K562 (cell line): Measurements from ENCODE around the gene DCUN1D3. TPM values are rescaled to one million over a fixed set of nuclear protein-coding genes. Genes with fewer than 3 reads are reported as not detected.
"Not testable (repeated sequence)": the region's sequence is repeated elsewhere in the genome, so short reads cannot be mapped to it uniquely, and the experiment has no call there.

Experiments
- ATAC-seq: fragments of 200-7000 bp; cut with Tn5 transposase; 3 replicates; pipeline ENCODE4 v1.9.1; 2020; ENCODE audit warnings: moderate library complexity
- BruUV-seq: library from RNA; stranded (reverse); fragments of 400-500 nt; replicated peaks from 2 replicates; lab custom pipeline; 2021; lab: Mats Ljungman, UMichigan
- CTCF ChIA-PET: fragments of 300-600 bp; formaldehyde crosslinking; extraction: SDS; loops from one replicate; lab custom pipeline; 2021; ENCODE audit warnings: low intra/inter-chr PET ratio; lab: Yijun Ruan, JAX
- POLR2A ChIA-PET: fragments of 300-600, 350-650 bp; sonication (Branson Sonifier 250); formaldehyde crosslinking; extraction: SDS; loops from one replicate; lab custom pipeline; 2021; ENCODE audit warnings: antibody characterized with exemption, inconsistent platforms; lab: Yijun Ruan, JAX
- DNase-seq, 4 experiments: peaks; one replicate each; pipeline versions ENCODE4 v3.0.0 to v3.0.0-alpha.2; 2011 to 2018; ENCODE audit warnings: low spot score in 3 of 4, mixed read lengths in 3 of 4; ENCODE audit errors: extremely low read depth in 1 of 4
- FAIRE-seq: peaks from 2 replicates; lab custom pipeline; 2011; peaks lifted over from hg19 to GRCh38; lab: Jason Lieb, UNC
- H2AFZ ChIP-seq: 2 replicates; pipeline ENCODE4 v1.6.0; 2011; ENCODE audit warnings: low read depth, low read length, control low read depth, inconsistent platforms
- H3K27ac ChIP-seq: fragments of 200-600 bp; 3 replicates; pipeline ENCODE4 v1.8.0; 2011; ENCODE audit warnings: low read depth, mild to moderate bottlenecking, control low read depth, inconsistent platforms, low read length, moderate library complexity, mixed read lengths; ENCODE audit errors: extremely low read depth
- H3K27me3 ChIP-seq, 2 experiments: fragments of 300-600 bp in 1 of 2; 2 replicates in 1 of 2; 3 replicates in 1 of 2; pipeline versions ENCODE4 v1.6.0 to v1.8.0; 2011; ENCODE audit warnings: inconsistent platforms in 2 of 2, low read length in 2 of 2, mild to moderate bottlenecking in 1 of 2, mixed read lengths in 1 of 2, moderate library complexity in 1 of 2; ENCODE audit not compliant: control insufficient read depth in 2 of 2, insufficient read depth in 2 of 2
- H3K36me3 ChIP-seq: fragments of 300-600 bp; 3 replicates; pipeline ENCODE4 v1.8.0; 2011; ENCODE audit warnings: mild to moderate bottlenecking, low read length, inconsistent platforms; ENCODE audit not compliant: control insufficient read depth, insufficient read depth
- H3K4me1 ChIP-seq, 2 experiments: fragments of 200-600 bp in 1 of 2; replicated peaks in 1 of 2; 2 replicates in 1 of 2; 3 replicates in 1 of 2; pipeline versions ENCODE4 v1.5.1 to v1.8.0; 2011; ENCODE audit warnings: inconsistent platforms in 2 of 2, low read length in 2 of 2, mild to moderate bottlenecking in 1 of 2, mixed read lengths in 1 of 2, moderate library complexity in 1 of 2; ENCODE audit not compliant: control insufficient read depth in 2 of 2, insufficient read depth in 2 of 2
- H3K4me2 ChIP-seq: 2 replicates; pipeline ENCODE4 v1.6.1; 2011; ENCODE audit warnings: low read length, control low read depth, inconsistent platforms, mixed read lengths; ENCODE audit not compliant: insufficient read depth
- H3K4me3 ChIP-seq: fragments of 200-600 bp; sonication (generic), shearing (Covaris generic); 2 replicates; pipeline ENCODE4 v1.5.1; 2016; ENCODE audit warnings: control low read depth, inconsistent platforms
- H3K79me2 ChIP-seq: fragments of 200-600 bp; 3 replicates; pipeline ENCODE4 v1.8.0; 2011; ENCODE audit warnings: low read length, inconsistent platforms; ENCODE audit not compliant: control insufficient read depth, insufficient read depth
- H3K9ac ChIP-seq, 2 experiments: 2 replicates each; pipeline versions ENCODE4 v1.6.0 to v1.6.1; 2011; ENCODE audit warnings: low read depth in 2 of 2, low read length in 2 of 2, control low read depth in 1 of 2, inconsistent platforms in 1 of 2, mild to moderate bottlenecking in 1 of 2, mixed read lengths in 1 of 2; ENCODE audit not compliant: insufficient read depth in 1 of 2
- H3K9me1 ChIP-seq: one replicate; pipeline ENCODE4 v1.6.0; 2011; ENCODE audit warnings: inconsistent platforms, mild to moderate bottlenecking, low read length, moderate library complexity; ENCODE audit not compliant: control insufficient read depth, insufficient read depth
- H3K9me3 ChIP-seq: replicated peaks from 2 replicates; pipeline ENCODE4 v1.5.1; 2011; ENCODE audit warnings: low read depth, low read length, inconsistent platforms; ENCODE audit not compliant: control insufficient read depth, insufficient read depth
- H4K20me1 ChIP-seq: replicated peaks from 2 replicates; pipeline ENCODE4 v1.6.1; 2011; ENCODE audit warnings: low read length, inconsistent platforms, mixed read lengths; ENCODE audit not compliant: control insufficient read depth, insufficient read depth
- FOXP1 ChIP-seq: sonication (generic); formaldehyde crosslinking; IDR thresholded peaks from 2 replicates; pipeline ENCODE4 v1.8.0; 2022; ENCODE audit warnings: mild to moderate bottlenecking, missing genetic modification reagents
- ZFX ChIP-seq: sonication (generic); formaldehyde crosslinking; IDR thresholded peaks from 2 replicates; pipeline ENCODE4 v1.8.0; 2022; ENCODE audit warnings: mild to moderate bottlenecking, missing genetic modification reagents, moderate library complexity
- ZNF445 ChIP-seq: fragments of 250-450 bp; sonication (Bioruptor Pico); IDR thresholded peaks from 2 replicates; pipeline ENCODE4 v1.4.0; 2020; ENCODE audit warnings: low read depth, mild to moderate bottlenecking, moderate library complexity
- WGBS: fragments of 100-300 bp; shearing (Covaris generic); methylation state at CpG from one replicate; pipeline ENCODE4 v1.1.6; 2016; ENCODE audit warnings: low coverage, mixed read lengths; ENCODE audit not compliant: insufficient coverage; ENCODE audit errors: missing lambda C conversion rate; 5-methylcytosine and 5-hydroxymethylcytosine counted together
- in situ Hi-C: fragments of 300-500 bp; cut with MboI; formaldehyde crosslinking; loops from 4 replicates; pipeline ENCODE4 v1.15.0; 2018; ENCODE audit warnings: inconsistent platforms, mixed read lengths
- intact Hi-C: fragments of 100-400 bp; cut with micrococcal nuclease; formaldehyde crosslinking; loops from 2 replicates; pipeline ENCODE4 v1.14.2; 2022
- polyA plus RNA-seq, 8 experiments: library from polyadenylated mRNA; depleted of rRNA in 4 of 8; stranded (reverse) in 5 of 8; unstranded in 3 of 8; fragments of >200 nt; fragmentation: Nextera tagmentation in 2 of 8; fragmentation: Illumina TruSeq in 1 of 8; extraction: Ambion mirVana in 2 of 8; extraction: Trizol in 1 of 8; gene quantifications; 2 replicates each; pipeline versions ENCODE4 v1.2.1 to v1.2.3, GENCODE V29; 2011 to 2014; ENCODE audit warnings: inconsistent platforms in 1 of 8, missing spikeins in 1 of 8
- small RNA-seq: library from RNA; depleted of rRNA; stranded (forward); fragments of <200 nt; gene quantifications from one replicate; pipeline ENCODE3, GENCODE V24; 2014
- total RNA-seq, 7 experiments: library from RNA; depleted of rRNA in 6 of 7; stranded (reverse); fragments of >200 nt in 6 of 7; fragmentation: Illumina TruSeq in 2 of 7; extraction: Trizol in 2 of 7; gene quantifications; 2 replicates each; pipeline versions ENCODE4 v1.2.1 to v1.2.3, GENCODE V29; 2011 to 2021; ENCODE audit warnings: low replicate concordance in 1 of 7
- TF ChIP-seq, protein P1 (sequence below): sonication (generic); formaldehyde crosslinking; IDR thresholded peaks from 2 replicates; pipeline ENCODE4 v1.8.0; 2022; ENCODE audit warnings: mild to moderate bottlenecking, missing genetic modification reagents

The DCUN1D3 gene
- total and polyA plus RNA-seq, 9 of the 15 experiments (the other 6 are each of a cell fraction or from before 2014, with no cell fraction given), result 1.0 to 4.7 (median 2.2) TPM

DNA sequence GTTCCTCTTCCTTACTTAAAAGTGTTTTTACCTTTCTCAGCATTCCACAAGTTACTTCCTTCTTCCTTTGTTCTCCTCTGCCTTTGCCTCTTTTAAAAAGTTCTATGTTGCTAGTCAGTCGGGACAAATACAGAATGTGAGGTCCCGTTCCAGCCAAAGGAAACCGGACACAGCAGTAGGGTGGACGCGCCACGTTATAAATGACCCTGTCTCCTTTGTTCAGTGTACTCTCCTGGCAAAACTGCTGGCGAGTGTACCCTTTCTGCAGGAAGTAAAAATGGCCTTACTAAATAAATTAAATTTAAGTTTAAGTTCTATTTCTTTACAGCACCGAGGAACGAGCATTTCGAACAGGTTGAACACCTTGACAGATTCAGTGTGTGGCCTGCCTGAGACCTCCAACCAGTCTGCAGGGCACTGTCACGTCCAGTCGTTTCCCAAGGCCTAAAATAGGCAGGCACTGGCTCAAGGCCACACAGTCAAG, 94.4 kb downstream of the DCUN1D3 start:
- H3K9me1 ChIP-seq, H4K20me1 ChIP-seq, BruUV-seq, FAIRE-seq, CTCF ChIA-PET, in situ Hi-C loops, H3K9me3 ChIP-seq, H3K27me3 ChIP-seq: not testable (repeated sequence)
- POLR2A ChIA-PET, result interaction anchor here (0.5 to 1.6 kb wide), 9 partner anchors 9 to 403 kb away, joined by 3 to 6 read pairs (median 4); no protein-coding TSS in a partner anchor
- Histone ChIP-seq H3K4me2 (peak overlapping the region; percentile 98), H3K36me3 (peaks cover 31% of the 10 kb centered on the region), H3K79me2 (peaks cover 54% of the 10 kb centered on the region), H3K4me1 (peaks cover 24% of the 10 kb centered on the region in 2 experiments), H3K4me3 (peak overlapping the region; percentile 96), H3K27ac (peak overlapping the region; percentile 98), H2AFZ (peak overlapping the region; percentile 93), H3K9ac (peak overlapping the region; percentile 95 to 99)
- intact Hi-C loops, result loop anchor here (5.0 to 10.0 kb wide), 3 partner anchors 63 to 277 kb away; partner anchors contain the start of gene THUMPD1
- DNase-seq (peak in 1 of 4 experiments; percentile 43), ATAC-seq (peak; percentile 14; the same call in 2 of the 3 replicates)
- TF ChIP-seq FOXP1 (CRISPR knock-in tag) (peak; percentile 43; the same call in 1 of the 2 replicates), ZNF445 (CRISPR knock-in tag) (0 out of 2 replicates have a peak, but pooled peaks have one; percentile 7), ZFX (CRISPR knock-in tag) (0 out of 2 replicates have a peak, but pooled peaks have one; percentile 76)
- TF ChIP-seq, protein P1, sequence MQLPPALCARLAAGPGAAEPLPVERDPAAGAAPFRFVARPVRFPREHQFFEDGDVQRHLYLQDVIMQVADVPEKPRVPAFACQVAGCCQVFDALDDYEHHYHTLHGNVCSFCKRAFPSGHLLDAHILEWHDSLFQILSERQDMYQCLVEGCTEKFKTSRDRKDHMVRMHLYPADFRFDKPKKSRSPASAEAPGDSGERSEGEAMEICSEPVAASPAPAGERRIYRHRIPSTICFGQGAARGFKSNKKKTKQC (CRISPR knock-in tag), result 0 out of 2 replicates have a peak, but pooled peaks have one; percentile 66
- 4% methylated on average over 12 of the region's 12 CpGs for WGBS

Small RNAs within 50 kb of the gene (small RNA-seq; reads per million reads assigned to genes)
- gene RF00618, result not detected

Other genes with a start within 250 kb of the DCUN1D3 start
- 0.09 and 0.37 TPM in 2 replicates for gene ACSM1, start 202.7 kb downstream of the DCUN1D3 start, total RNA-seq (2014; rRNA removed)
- gene ACSM1, start 202.7 kb downstream of the DCUN1D3 start, total RNA-seq (2014; rRNA removed; fragmentation: Illumina TruSeq; extraction: Trizol), result 0.25 and 0.29 TPM in 2 replicates
- 0.18 TPM in 1 of 2 replicates, not detected in the other for gene ACSM1, start 202.7 kb downstream of the DCUN1D3 start, total RNA-seq (2015; rRNA removed; fragmentation: Illumina TruSeq; extraction: Trizol)
- gene ACSM1, start 202.7 kb downstream of the DCUN1D3 start, total RNA-seq (2021), result 0.20 and 0.24 TPM in 2 replicates
- 0.50 and 1.9 TPM in 2 replicates for gene ACSM1, start 202.7 kb downstream of the DCUN1D3 start, polyA plus RNA-seq (2011; rRNA removed)
- gene ACSM1, start 202.7 kb downstream of the DCUN1D3 start, polyA plus RNA-seq (2014; fragmentation: Illumina TruSeq; extraction: Trizol), result 0.15 and 0.28 TPM in 2 replicates
- under 1 TPM; 0.08 to 0.23 TPM for gene ACSM1, start 202.7 kb downstream of the DCUN1D3 start, polyA plus RNA-seq (2014; fragmentation: Nextera tagmentation; extraction: Ambion mirVana)
- gene ACSM1, start 202.7 kb downstream of the DCUN1D3 start, polyA plus RNA-seq (2014; rRNA removed), result 0.11 and 0.16 TPM in 2 replicates
- gene THUMPD1, start 158.5 kb downstream of the DCUN1D3 start, total RNA-seq (2014; rRNA removed), result 64.0 and 89.4 TPM in 2 replicates
- 77.5 and 94.0 TPM in 2 replicates for gene THUMPD1, start 158.5 kb downstream of the DCUN1D3 start, total RNA-seq (2014; rRNA removed; fragmentation: Illumina TruSeq; extraction: Trizol)
- gene THUMPD1, start 158.5 kb downstream of the DCUN1D3 start, total RNA-seq (2015; rRNA removed; fragmentation: Illumina TruSeq; extraction: Trizol), result 92.6 and 101 TPM in 2 replicates
- gene THUMPD1, start 158.5 kb downstream of the DCUN1D3 start, total RNA-seq (2021), result 53.6 and 56.8 TPM in 2 replicates
- 42.2 and 42.7 TPM in 2 replicates for gene THUMPD1, start 158.5 kb downstream of the DCUN1D3 start, polyA plus RNA-seq (2011; rRNA removed)
- 54.0 and 57.4 TPM in 2 replicates for gene THUMPD1, start 158.5 kb downstream of the DCUN1D3 start, polyA plus RNA-seq (2014; fragmentation: Illumina TruSeq; extraction: Trizol)
- 10 to 100 TPM; 37.8 to 41.0 TPM for gene THUMPD1, start 158.5 kb downstream of the DCUN1D3 start, polyA plus RNA-seq (2014; fragmentation: Nextera tagmentation; extraction: Ambion mirVana)
- gene THUMPD1, start 158.5 kb downstream of the DCUN1D3 start, polyA plus RNA-seq (2014; rRNA removed), result 53.3 and 54.8 TPM in 2 replicates
- gene ACSM3, start 136.3 kb downstream of the DCUN1D3 start, total RNA-seq (2014; rRNA removed), result 97.2 and 112 TPM in 2 replicates
- 182 and 199 TPM in 2 replicates for gene ACSM3, start 136.3 kb downstream of the DCUN1D3 start, total RNA-seq (2014; rRNA removed; fragmentation: Illumina TruSeq; extraction: Trizol)
- 392 and 420 TPM in 2 replicates for gene ACSM3, start 136.3 kb downstream of the DCUN1D3 start, total RNA-seq (2015; rRNA removed; fragmentation: Illumina TruSeq; extraction: Trizol)
- 128 and 134 TPM in 2 replicates for gene ACSM3, start 136.3 kb downstream of the DCUN1D3 start, total RNA-seq (2021)
- gene ACSM3, start 136.3 kb downstream of the DCUN1D3 start, polyA plus RNA-seq (2011; rRNA removed), result 146 and 714 TPM in 2 replicates
- gene ACSM3, start 136.3 kb downstream of the DCUN1D3 start, polyA plus RNA-seq (2014; fragmentation: Illumina TruSeq; extraction: Trizol), result 167 and 204 TPM in 2 replicates
- gene ACSM3, start 136.3 kb downstream of the DCUN1D3 start, polyA plus RNA-seq (2014; fragmentation: Nextera tagmentation; extraction: Ambion mirVana), result 100 to 1,000 TPM; 198 to 259 TPM
- gene ACSM3, start 136.3 kb downstream of the DCUN1D3 start, polyA plus RNA-seq (2014; rRNA removed), result 144 and 177 TPM in 2 replicates
- 39.7 and 50.9 TPM in 2 replicates for gene ERI2, start 93.9 kb downstream of the DCUN1D3 start, total RNA-seq (2014; rRNA removed)
- 57.0 and 67.3 TPM in 2 replicates for gene ERI2, start 93.9 kb downstream of the DCUN1D3 start, total RNA-seq (2014; rRNA removed; fragmentation: Illumina TruSeq; extraction: Trizol)
- 52.4 and 56.8 TPM in 2 replicates for gene ERI2, start 93.9 kb downstream of the DCUN1D3 start, total RNA-seq (2015; rRNA removed; fragmentation: Illumina TruSeq; extraction: Trizol)
- gene ERI2, start 93.9 kb downstream of the DCUN1D3 start, total RNA-seq (2021), result 52.2 and 54.0 TPM in 2 replicates
- gene ERI2, start 93.9 kb downstream of the DCUN1D3 start, polyA plus RNA-seq (2011; rRNA removed), result 43.3 and 48.1 TPM in 2 replicates
- gene ERI2, start 93.9 kb downstream of the DCUN1D3 start, polyA plus RNA-seq (2014; fragmentation: Illumina TruSeq; extraction: Trizol), result 45.6 and 48.1 TPM in 2 replicates
- 10 to 100 TPM; 23.3 to 33.1 TPM for gene ERI2, start 93.9 kb downstream of the DCUN1D3 start, polyA plus RNA-seq (2014; fragmentation: Nextera tagmentation; extraction: Ambion mirVana)
- 39.1 and 43.6 TPM in 2 replicates for gene ERI2, start 93.9 kb downstream of the DCUN1D3 start, polyA plus RNA-seq (2014; rRNA removed)
- gene REXO5, start 93.8 kb downstream of the DCUN1D3 start, total RNA-seq (2014; rRNA removed), result 25.4 and 27.6 TPM in 2 replicates
- 25.3 and 28.7 TPM in 2 replicates for gene REXO5, start 93.8 kb downstream of the DCUN1D3 start, total RNA-seq (2014; rRNA removed; fragmentation: Illumina TruSeq; extraction: Trizol)
- 30.8 and 32.5 TPM in 2 replicates for gene REXO5, start 93.8 kb downstream of the DCUN1D3 start, total RNA-seq (2015; rRNA removed; fragmentation: Illumina TruSeq; extraction: Trizol)
- 24.4 and 25.9 TPM in 2 replicates for gene REXO5, start 93.8 kb downstream of the DCUN1D3 start, total RNA-seq (2021)
- 43.7 and 45.1 TPM in 2 replicates for gene REXO5, start 93.8 kb downstream of the DCUN1D3 start, polyA plus RNA-seq (2011; rRNA removed)
- gene REXO5, start 93.8 kb downstream of the DCUN1D3 start, polyA plus RNA-seq (2014; fragmentation: Illumina TruSeq; extraction: Trizol), result 28.0 and 28.5 TPM in 2 replicates
- gene REXO5, start 93.8 kb downstream of the DCUN1D3 start, polyA plus RNA-seq (2014; fragmentation: Nextera tagmentation; extraction: Ambion mirVana), result 10 to 100 TPM; 10.5 to 13.1 TPM
- gene REXO5, start 93.8 kb downstream of the DCUN1D3 start, polyA plus RNA-seq (2014; rRNA removed), result 23.8 and 30.3 TPM in 2 replicates
- gene LYRM1, start 413 bp upstream of the DCUN1D3 start, total RNA-seq (2014; rRNA removed), result 22.0 and 32.7 TPM in 2 replicates
- gene LYRM1, start 413 bp upstream of the DCUN1D3 start, total RNA-seq (2014; rRNA removed; fragmentation: Illumina TruSeq; extraction: Trizol), result 26.2 and 28.2 TPM in 2 replicates
- 26.0 and 26.5 TPM in 2 replicates for gene LYRM1, start 413 bp upstream of the DCUN1D3 start, total RNA-seq (2015; rRNA removed; fragmentation: Illumina TruSeq; extraction: Trizol)
- 17.5 and 18.9 TPM in 2 replicates for gene LYRM1, start 413 bp upstream of the DCUN1D3 start, total RNA-seq (2021)
- gene LYRM1, start 413 bp upstream of the DCUN1D3 start, polyA plus RNA-seq (2011; rRNA removed), result 26.9 and 32.7 TPM in 2 replicates
- gene LYRM1, start 413 bp upstream of the DCUN1D3 start, polyA plus RNA-seq (2014; fragmentation: Illumina TruSeq; extraction: Trizol), result 36.9 and 40.2 TPM in 2 replicates
- gene LYRM1, start 413 bp upstream of the DCUN1D3 start, polyA plus RNA-seq (2014; fragmentation: Nextera tagmentation; extraction: Ambion mirVana), result 10 to 100 TPM; 40.0 to 44.1 TPM
- 26.3 and 27.3 TPM in 2 replicates for gene LYRM1, start 413 bp upstream of the DCUN1D3 start, polyA plus RNA-seq (2014; rRNA removed)